Measurements from ENCODE around the gene NCAPG2. TPM values are rescaled to one million over a fixed set of nuclear protein-coding genes. Genes with fewer than 3 reads are reported as not detected.
A peak's percentile ranks its signal among the peaks of the same experiment; 100 is the strongest.

Gene NCAPG2
- total RNA-seq, 1 donor, result 35.0 TPM

GRCh38 chr7:158689488-158689887, 15.1 kb downstream of the NCAPG2 start:
- H3K4me3 ChIP-seq (ENCODE audit: low read depth, low read length), result no peak overlapping the region
- no peak for DNase-seq (ENCODE audit: low read depth)
- TF ChIP-seq, protein P1, sequence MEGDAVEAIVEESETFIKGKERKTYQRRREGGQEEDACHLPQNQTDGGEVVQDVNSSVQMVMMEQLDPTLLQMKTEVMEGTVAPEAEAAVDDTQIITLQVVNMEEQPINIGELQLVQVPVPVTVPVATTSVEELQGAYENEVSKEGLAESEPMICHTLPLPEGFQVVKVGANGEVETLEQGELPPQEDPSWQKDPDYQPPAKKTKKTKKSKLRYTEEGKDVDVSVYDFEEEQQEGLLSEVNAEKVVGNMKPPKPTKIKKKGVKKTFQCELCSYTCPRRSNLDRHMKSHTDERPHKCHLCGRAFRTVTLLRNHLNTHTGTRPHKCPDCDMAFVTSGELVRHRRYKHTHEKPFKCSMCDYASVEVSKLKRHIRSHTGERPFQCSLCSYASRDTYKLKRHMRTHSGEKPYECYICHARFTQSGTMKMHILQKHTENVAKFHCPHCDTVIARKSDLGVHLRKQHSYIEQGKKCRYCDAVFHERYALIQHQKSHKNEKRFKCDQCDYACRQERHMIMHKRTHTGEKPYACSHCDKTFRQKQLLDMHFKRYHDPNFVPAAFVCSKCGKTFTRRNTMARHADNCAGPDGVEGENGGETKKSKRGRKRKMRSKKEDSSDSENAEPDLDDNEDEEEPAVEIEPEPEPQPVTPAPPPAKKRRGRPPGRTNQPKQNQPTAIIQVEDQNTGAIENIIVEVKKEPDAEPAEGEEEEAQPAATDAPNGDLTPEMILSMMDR (IDR thresholded peaks at IDR 0.05; ENCODE audit: insufficient read depth, low read length), result no peak

DNA sequence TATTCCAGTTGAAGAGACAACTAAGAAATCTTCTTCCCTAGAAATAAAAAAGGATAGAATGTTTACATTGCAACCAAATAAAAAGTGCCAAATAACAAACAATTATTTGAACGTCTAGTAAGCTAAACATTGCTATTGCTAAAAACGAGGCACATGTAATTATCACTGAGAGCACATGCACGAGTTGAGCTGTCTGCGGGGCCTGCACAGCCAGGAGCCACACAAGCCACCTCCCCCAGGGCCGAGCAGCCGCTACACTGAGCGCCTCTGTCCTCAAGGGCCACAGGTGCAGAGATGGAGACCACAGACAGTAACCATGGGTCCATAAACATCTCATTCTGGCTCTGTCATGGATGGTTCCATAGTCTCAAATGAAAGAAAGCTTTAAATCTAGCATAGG, 17.2 kb downstream of the NCAPG2 start:
- no peak overlapping the region for H3K4me3 ChIP-seq (ENCODE audit: low read depth, low read length)
- TF ChIP-seq, protein P1 (IDR thresholded peaks at IDR 0.05; ENCODE audit: insufficient read depth, low read length), result no peak
- no peak for DNase-seq (ENCODE audit: low read depth)

DNA sequence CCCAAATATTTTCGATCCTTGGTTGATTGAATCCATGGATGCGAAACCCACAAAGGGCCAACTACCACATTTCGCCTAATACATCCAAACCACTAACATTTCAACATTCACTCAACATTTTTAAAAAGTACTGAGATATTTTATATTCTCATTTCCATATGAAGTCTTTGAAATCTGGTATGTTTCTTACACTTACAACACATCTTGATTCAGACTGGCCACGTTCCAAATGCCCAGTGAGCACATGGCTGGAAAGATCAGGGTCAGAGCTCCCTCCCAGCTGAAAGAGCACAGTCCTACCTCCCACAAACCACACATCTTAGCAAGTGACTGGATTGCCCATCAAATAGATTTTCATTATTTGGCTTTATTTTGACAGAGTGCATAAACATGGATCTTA, 18.9 kb downstream of the NCAPG2 start:
- no peak overlapping the region for H3K4me3 ChIP-seq (ENCODE audit: low read depth, low read length)
- DNase-seq (ENCODE audit: low read depth), result peak; percentile 58
- TF ChIP-seq, protein P1 (IDR thresholded peaks at IDR 0.05; ENCODE audit: insufficient read depth, low read length), result no peak

DNA sequence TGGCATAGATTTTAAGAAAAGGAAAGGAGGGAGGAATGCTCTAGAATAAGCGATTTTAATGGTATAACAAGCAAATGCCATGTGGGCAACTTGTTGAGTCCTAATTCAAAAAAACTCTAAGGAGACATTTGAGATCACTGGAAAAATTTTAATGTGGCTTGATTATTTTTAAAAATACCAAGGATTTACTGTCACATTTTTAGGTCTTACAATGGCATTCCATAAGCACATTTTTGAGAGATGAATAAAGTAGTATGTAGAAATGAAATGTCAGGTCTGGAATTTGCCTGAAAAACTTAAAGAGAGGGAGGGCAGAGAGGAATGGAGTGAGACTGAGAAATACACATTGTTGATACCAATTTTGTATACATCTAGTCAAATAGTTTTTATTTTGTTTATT, 20.3 kb downstream of the NCAPG2 start:
- DNase-seq (ENCODE audit: low read depth), result peak; percentile 54
- TF ChIP-seq, protein P1 (IDR thresholded peaks at IDR 0.05; ENCODE audit: insufficient read depth, low read length), result no peak
- no peak overlapping the region for H3K4me3 ChIP-seq (ENCODE audit: low read depth, low read length)

- no peak for DNase-seq (ENCODE audit: low read depth)
- TF ChIP-seq, protein P1 (IDR thresholded peaks at IDR 0.05; ENCODE audit: insufficient read depth, low read length), result no peak
- no peak overlapping the region for H3K4me3 ChIP-seq (ENCODE audit: low read depth, low read length)
These were observed 21.1 kb downstream of the NCAPG2 start for GRCh38 chr7:158683541-158683940.

GRCh38 chr7:158682456-158682855, 22.1 kb downstream of the NCAPG2 start:
- TF ChIP-seq, protein P1 (IDR thresholded peaks at IDR 0.05; ENCODE audit: insufficient read depth, low read length), result no peak
- no peak overlapping the region for H3K4me3 ChIP-seq (ENCODE audit: low read depth, low read length)
- no peak for DNase-seq (ENCODE audit: low read depth)

DNA sequence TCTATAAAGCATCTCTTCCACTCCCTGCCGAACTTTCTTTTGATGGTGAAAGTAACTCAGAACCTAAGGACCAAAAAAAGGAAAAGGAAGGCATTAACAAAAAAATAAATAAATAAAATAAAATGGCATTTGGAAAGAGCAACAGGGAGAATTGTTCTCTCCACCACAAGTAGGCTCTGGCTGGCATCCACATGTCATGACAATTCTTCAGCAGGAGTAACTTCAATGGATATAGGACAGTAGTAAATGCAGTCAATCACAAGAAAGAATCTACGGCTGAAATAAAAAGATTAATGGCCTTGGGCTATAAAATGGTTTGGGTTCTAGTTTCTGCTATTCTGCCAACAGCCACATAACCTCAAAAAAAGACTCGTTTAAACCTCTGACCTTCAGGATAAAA, 23.9 kb downstream of the NCAPG2 start:
- no peak overlapping the region for H3K4me3 ChIP-seq (ENCODE audit: low read depth, low read length)
- no peak for DNase-seq (ENCODE audit: low read depth)
- TF ChIP-seq, protein P1 (IDR thresholded peaks at IDR 0.05; ENCODE audit: insufficient read depth, low read length), result no peak
